COR-L47 (cell line): Measurements from ENCODE around the gene RNF39.
"Not testable (repeated sequence)": the region's sequence is repeated elsewhere in the genome, so short reads cannot be mapped to it uniquely, and the experiment has no call there.

Experiments used
- DNase-seq: peaks from one replicate; lab custom pipeline; 2025; lab: John Stamatoyannopoulos, UW

Gene RNF39

GRCh38 chr6:30075094-30075789 lies at the start of gene RNF39:
TSS of gene RNF39 (minus strand) at chr6:30075769. CDS start at chr6:30075585, 184 bp downstream.
- no peak for DNase-seq

GRCh38 chr6:30122515-30122914 lies 46.9 kb upstream of the RNF39 start:
- no peak for DNase-seq

- DNase-seq, result no peak
Measured at GRCh38 chr6:30121446-30122366, 46.1 kb upstream of the RNF39 start.

GRCh38 chr6:30118691-30119090 lies 43.1 kb upstream of the RNF39 start:
- not testable (repeated sequence) for DNase-seq

- no peak for DNase-seq
Measured at GRCh38 chr6:30116724-30117123, 41.2 kb upstream of the RNF39 start.

- DNase-seq, result no peak
Measured at GRCh38 chr6:30113841-30114240, 38.3 kb upstream of the RNF39 start.

- DNase-seq, result no peak
Measured at GRCh38 chr6:30113003-30113759, 37.6 kb upstream of the RNF39 start, which contains the start of gene TRIM31. TSS of gene TRIM31 (minus strand) at chr6:30113090. CDS start at chr6:30112805, 285 bp downstream.

GRCh38 chr6:30112402-30112994 lies 36.9 kb upstream of the RNF39 start:
- no peak for DNase-seq

- DNase-seq, result no peak
Measured at GRCh38 chr6:30111266-30111856, 35.8 kb upstream of the RNF39 start.

- DNase-seq, result no peak
Measured at GRCh38 chr6:30104661-30105060, 29.1 kb upstream of the RNF39 start.

GRCh38 chr6:30103872-30104179 lies 28.3 kb upstream of the RNF39 start:
- DNase-seq, result no peak

- DNase-seq, result peak; percentile 79
Measured at GRCh38 chr6:30102970-30103871, 27.7 kb upstream of the RNF39 start.

- DNase-seq, result no peak
Measured at GRCh38 chr6:30102414-30102969, 26.9 kb upstream of the RNF39 start.

- peak; percentile 33 for DNase-seq
Measured at GRCh38 chr6:30101444-30102413, 26.2 kb upstream of the RNF39 start.

GRCh38 chr6:30100585-30101443 lies 25.2 kb upstream of the RNF39 start:
- DNase-seq, result no peak

- DNase-seq, result no peak
Measured at GRCh38 chr6:30100154-30100553, 24.6 kb upstream of the RNF39 start.

GRCh38 chr6:30097902-30098768 lies 22.6 kb upstream of the RNF39 start:
- no peak for DNase-seq
